ENCODE measurements around the gene SMAD3. TPM values are rescaled to one million over a fixed set of nuclear protein-coding genes. Genes with fewer than 3 reads are reported as not detected.

SMAD3 gene
- total and polyA plus RNA-seq, 4 donors: 10.9 to 41.6 (median 23.4) TPM

- no peaks in the 10 kb centered on the region for H3K9me3 ChIP-seq (ENCODE audit: control insufficient read depth in 4 of 4, insufficient read depth in 3 of 4, low read length in 3 of 4)
- no peak overlapping the region for H3K9ac ChIP-seq (ENCODE audit: insufficient read depth in 1 of 2, low read length in 2 of 2)
- TF ChIP-seq CTCF (IDR thresholded peaks at IDR 0.05; ENCODE audit: control extremely low read depth, extremely low read depth): no peak
- no peaks in the 10 kb centered on the region for H3K27me3 ChIP-seq (ENCODE audit: control insufficient read depth in 3 of 3, insufficient read depth in 3 of 3, low read length in 2 of 3)
- H3K4me1 ChIP-seq (ENCODE audit: control insufficient read depth in 5 of 5, insufficient read depth in 5 of 5, low read length in 5 of 5): peaks cover 29 to 54% (median 34%) of the 10 kb centered on the region in 5 donors
- H3K36me3 ChIP-seq (ENCODE audit: control insufficient read depth in 4 of 4, insufficient read depth in 4 of 4, low read length in 4 of 4): peaks cover 0 to 3% (median 0%) of the 10 kb centered on the region in 4 donors
- DNase-seq (peak in 1 of 3 donors; percentile 37), ATAC-seq (ENCODE audit: insufficient read depth, low FRiP score) (peak; percentile 39)
- WGBS, 2 donors: 46 to 49% methylated on average over 14 of the region's 14 CpGs
- H3K4me3 ChIP-seq: no peak overlapping the region
- peak overlapping the region in 1 of 2 donors; percentile 27 for H3K27ac ChIP-seq (ENCODE audit: low read depth in 1 of 2, low read length in 1 of 2)
Observed at GRCh38 chr15:67091071-67091979, 25.9 kb downstream of the SMAD3 start.

DNA sequence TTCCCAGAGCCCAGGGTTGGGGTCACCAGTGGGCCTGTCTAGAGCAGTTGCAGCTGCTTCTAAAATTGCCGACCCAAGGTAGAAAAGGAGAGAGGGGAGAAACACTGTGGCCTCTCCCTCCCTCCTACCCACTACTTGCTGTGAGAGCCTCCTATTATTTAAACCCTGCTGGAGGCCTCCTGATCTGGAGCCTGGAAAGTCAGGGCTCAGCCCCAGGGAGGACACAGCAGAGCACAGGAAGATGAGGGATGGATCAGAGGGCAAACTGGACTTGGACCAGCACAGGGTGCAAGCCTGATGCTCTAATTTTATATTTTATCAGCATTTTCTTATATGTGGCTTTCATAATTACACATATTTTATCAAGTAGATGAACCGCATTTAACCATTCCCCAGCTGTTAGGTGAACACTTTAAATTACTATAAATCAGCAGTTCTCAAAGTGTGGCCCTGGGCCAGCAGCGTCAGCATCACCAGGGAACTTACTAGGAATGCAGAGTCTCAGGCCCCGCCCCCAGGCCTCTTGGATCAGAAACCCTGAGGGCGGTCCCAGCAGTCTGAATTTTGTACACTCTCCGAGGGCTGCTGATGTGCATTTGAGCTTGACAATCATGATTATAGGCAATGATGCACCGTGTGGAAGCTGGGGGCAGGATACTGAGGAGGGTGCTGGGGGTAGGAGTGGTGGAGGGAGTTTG, 26.7 kb downstream of the SMAD3 start:
- Histone ChIP-seq H3K4me3 (no peak overlapping the region), H3K9me3 (ENCODE audit: control insufficient read depth in 4 of 4, insufficient read depth in 3 of 4, low read length in 3 of 4) (no peaks in the 10 kb centered on the region), H3K27me3 (ENCODE audit: control insufficient read depth in 3 of 3, insufficient read depth in 3 of 3, low read length in 2 of 3) (no peaks in the 10 kb centered on the region), H3K9ac (ENCODE audit: insufficient read depth in 1 of 2, low read length in 2 of 2) (no peak overlapping the region), H3K27ac (ENCODE audit: low read depth in 1 of 2, low read length in 1 of 2) (peak overlapping the region in 1 of 2 donors; percentile 26), H3K36me3 (ENCODE audit: control insufficient read depth in 4 of 4, insufficient read depth in 4 of 4, low read length in 4 of 4) (peaks cover 0 to 3% (median 0%) of the 10 kb centered on the region in 4 donors), H3K4me1 (ENCODE audit: control insufficient read depth in 5 of 5, insufficient read depth in 5 of 5, low read length in 5 of 5) (peaks cover 23 to 50% (median 32%) of the 10 kb centered on the region in 5 donors)
- TF ChIP-seq CTCF (IDR thresholded peaks at IDR 0.05; ENCODE audit: control extremely low read depth, extremely low read depth): no peak
- DNase-seq (no peak), ATAC-seq (ENCODE audit: insufficient read depth, low FRiP score) (no peak)
- WGBS, 2 donors: 71 to 76% methylated on average over 7 of the region's 7 CpGs

GRCh38 chr15:67092752-67093503, 27.5 kb downstream of the SMAD3 start:
- no peaks in the 10 kb centered on the region for H3K9me3 ChIP-seq (ENCODE audit: control insufficient read depth in 4 of 4, insufficient read depth in 3 of 4, low read length in 3 of 4)
- no peaks in the 10 kb centered on the region for H3K27me3 ChIP-seq (ENCODE audit: control insufficient read depth in 3 of 3, insufficient read depth in 3 of 3, low read length in 2 of 3)
- peaks cover 20 to 47% (median 29%) of the 10 kb centered on the region in 5 donors for H3K4me1 ChIP-seq (ENCODE audit: control insufficient read depth in 5 of 5, insufficient read depth in 5 of 5, low read length in 5 of 5)
- ATAC-seq (ENCODE audit: insufficient read depth, low FRiP score): no peak
- WGBS, 2 donors: 76 to 88% methylated on average over 9 of the region's 9 CpGs
- no peak overlapping the region for H3K4me3 ChIP-seq
- peaks cover 0 to 3% (median 0%) of the 10 kb centered on the region in 4 donors for H3K36me3 ChIP-seq (ENCODE audit: control insufficient read depth in 4 of 4, insufficient read depth in 4 of 4, low read length in 4 of 4)
- H3K9ac ChIP-seq (ENCODE audit: insufficient read depth in 1 of 2, low read length in 2 of 2): no peak overlapping the region
- H3K27ac ChIP-seq (ENCODE audit: low read depth in 1 of 2, low read length in 1 of 2): no peak overlapping the region
- no peak for DNase-seq
- TF ChIP-seq CTCF (IDR thresholded peaks at IDR 0.05; ENCODE audit: control extremely low read depth, extremely low read depth): no peak
